ENCODE data around the gene CXCR5.
A peak's percentile ranks its signal among the peaks of the same experiment; 100 is the strongest.

CXCR5 gene

DNA sequence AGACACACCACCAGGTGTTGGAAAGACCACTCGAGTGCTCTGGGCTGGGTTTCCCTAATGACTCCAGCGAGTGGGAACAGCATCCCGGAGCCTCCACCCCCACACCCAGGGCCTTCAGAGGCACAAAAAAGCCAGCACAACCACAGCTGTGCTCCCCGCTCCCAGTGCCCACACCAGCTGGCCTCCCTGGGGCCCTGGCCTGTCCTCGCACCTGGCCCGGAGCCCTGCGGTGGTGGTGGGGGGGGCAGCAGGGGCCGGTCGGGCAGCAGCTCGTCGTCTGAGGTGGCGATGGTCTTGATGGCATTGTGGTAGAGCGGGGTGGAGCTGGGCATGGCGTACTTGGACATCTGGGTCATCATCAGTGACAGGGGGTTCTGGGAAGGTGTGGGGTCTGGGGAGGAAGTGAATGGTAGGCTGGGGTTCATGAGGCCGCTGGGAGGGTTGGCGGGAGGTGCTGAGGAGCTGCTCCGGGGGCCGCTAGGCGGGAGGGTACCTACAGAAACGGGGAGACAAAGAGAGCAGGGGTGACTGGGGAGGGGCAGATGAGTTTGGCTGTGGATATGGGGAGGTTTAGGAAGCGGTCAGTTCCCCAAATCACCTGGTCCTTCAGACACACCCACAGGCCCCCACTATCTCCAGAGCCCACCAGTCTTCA is 16.1 kb downstream of the CXCR5 start:
- DNase-seq: no peak

DNA sequence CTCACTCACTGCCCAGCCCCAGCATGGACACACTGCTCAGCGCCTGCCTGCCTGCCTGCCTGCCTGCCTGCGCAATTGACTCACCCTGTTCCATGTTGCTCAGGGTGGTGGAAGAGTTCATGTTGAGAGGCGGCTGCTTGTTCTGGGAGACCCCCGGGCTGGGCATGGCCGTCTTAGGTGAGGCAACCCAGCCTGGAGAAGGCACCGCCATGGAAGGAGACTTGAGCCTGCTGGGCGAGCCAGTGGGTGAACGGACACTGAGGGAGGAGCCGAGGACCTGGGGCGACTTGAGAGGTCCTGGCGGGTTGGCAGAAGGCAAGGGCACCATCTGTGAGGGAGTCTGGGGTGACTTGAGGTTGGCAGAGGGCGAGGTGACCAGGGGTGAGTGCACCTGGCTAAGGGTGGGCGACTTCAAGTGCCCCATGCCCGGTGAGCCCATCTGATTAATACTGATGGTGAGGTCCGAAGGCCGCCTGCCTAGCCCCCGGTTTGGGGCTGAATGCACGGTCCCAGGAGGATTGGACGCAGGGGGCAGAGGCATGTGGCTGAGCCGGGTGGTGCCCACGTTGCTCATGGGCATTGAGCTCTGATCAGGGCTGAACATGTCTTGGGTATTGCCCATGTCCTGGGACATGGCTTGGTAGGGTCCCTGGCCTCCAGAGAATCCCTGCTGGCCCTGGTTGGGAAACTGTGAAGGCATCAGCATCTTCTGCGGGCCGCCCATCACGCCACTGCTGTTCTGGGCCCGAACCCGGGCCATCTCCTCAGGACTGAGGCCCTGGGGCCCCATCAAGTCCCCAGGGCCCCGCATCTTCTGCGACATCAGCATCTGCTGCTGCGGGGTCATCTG is 17.1 kb downstream of the CXCR5 start:
- no peak for DNase-seq

- DNase-seq: no peak
These were observed 18.0 kb downstream of the CXCR5 start for GRCh38 chr11:118901494-118902335.

DNA sequence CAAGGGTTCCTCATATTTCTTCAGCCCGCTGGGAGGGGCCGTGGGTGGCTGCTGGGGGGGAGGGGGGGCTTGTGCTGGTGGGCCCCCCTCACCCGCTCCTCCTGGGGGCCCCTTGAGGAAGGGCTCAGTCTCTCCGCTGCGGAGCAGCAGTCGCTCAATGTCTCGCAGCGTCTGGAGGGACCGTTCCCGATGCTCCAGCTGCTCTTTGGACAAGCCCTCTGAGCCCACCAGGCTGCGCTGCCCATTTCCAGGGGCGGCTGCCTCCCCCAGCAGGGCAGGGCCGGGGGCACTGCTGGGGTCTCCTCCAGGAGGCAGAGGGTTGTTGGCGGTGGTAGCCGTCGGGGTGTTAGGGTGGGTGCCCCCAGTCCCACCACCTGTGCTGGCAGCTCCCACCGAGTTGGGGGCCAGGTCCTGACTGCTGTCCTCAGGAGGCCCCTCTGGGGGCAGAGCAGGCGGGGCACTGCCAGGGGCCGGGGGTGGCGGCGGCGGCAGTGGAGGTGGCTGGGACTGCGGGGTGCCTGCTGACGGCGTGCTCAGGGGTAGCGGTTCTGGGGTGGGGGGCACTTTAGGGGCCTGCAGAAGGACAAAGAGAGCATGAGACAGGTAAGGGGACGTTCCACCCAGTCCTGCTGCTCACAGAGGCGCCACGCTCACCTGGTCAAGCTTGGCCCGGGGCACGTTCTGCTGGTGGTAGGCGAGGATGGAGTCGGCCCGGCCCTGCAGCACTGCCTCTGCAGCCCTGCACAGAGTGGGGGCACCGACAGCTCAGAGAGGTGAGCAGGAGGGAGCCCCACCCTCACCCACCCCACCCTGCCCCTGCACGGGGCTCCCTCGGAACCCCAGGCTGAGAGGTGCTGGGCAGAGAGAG is 18.9 kb downstream of the CXCR5 start:
- DNase-seq: no peak

- DNase-seq: no peak
These were observed 19.7 kb downstream of the CXCR5 start for GRCh38 chr11:118903204-118904015.

DNA sequence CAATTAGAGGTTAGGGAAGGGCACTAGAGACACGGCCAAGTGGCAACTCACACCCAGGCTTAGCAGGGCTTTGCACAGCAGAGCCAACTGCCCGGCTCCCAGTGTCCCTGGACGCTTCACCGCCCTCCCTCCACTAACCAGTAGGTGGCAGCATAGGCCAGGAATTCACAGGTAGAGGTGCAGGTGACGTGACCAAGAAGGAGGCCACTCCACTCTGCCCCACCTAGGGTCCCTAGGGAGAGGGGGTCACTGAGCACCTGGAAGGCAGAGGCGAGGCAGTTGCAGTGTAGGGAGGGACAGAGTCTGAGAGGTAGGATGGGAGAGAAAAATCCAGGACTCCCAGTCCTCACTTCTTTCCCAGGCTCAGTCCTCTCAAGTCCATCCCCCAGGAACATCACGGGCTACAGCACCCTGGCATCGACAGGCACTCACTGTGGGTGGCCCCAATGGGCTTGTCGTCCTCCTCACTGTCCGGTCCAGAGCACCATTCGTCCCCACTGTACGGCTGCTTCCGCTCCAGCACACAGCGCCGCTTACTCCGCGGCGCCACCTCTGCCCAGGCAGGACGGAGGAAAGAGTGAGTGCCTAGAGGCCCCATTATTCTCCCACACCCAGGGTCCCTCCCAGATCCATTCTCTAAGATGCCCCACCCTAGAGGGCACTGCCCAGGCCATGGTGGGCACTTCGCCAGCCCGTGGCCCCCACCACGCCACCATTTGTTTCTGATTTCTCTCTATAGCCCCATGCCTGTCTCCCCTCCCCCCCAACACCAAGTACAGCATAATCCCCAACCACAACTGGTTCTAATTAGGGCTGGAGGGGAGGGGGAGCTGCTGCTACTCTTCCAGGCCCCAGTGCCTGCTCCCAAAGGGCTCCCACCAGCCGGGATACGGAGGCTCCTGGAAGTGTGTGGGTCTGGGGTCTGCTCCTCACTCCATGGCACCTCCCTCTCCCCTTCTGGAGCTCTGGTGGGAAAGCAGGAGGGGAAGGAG is 23.7 kb downstream of the CXCR5 start:
- DNase-seq: peak; percentile 71

DNA sequence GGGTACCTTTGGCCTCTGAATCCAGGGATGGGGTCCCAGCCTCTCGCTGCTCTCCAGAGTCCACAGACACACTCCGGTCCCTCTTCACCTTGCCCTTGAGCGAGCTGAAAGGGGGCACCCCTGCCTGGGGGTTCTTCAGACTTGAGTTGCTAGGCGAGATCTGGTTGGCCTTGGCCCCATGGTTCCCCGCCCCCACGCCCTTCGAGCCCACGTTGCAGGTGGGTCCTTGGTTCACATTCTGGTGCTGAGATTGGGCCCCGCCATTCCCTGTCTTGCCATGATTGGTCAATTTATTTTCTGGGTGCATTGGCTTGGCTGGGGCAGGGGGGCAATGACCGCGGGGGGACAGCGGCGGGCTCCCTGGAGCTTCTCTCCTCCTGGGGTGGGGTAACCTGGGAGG is 24.6 kb downstream of the CXCR5 start:
- no peak for DNase-seq

DNA sequence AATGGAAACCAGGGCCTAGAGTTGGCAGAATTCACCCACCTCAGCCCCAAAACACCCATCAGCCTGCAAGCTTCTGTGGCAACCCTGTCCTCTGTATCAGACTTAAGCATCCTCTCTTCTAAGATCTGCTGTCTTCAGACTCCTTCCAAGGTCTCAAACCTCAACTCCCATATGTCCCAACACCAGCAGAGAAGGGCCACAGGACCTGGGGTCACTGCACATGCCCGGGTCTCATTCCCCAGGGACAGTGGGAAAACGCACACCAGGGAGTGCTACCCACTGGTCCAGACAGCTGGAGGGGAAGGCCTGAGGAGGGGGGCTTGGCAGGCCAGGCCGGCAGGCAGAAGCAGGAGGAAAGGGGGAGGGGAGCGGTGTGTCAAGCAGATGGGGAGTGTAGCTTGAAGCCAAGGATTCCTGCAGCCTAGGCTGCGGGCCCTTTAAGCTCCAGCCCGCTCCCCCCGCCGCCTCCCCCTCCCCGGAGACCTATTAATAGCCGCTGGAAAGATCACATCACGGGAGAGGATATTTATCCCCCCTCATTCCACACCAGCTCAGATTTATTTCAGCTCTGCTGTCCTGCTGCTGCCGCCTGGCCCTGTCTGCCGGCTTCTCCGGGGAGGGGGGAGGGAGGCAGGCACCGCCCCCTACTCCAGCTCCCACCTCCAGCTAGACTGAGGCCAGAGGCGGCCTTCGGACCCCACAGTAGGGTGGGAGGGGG is 25.4 kb downstream of the CXCR5 start:
- DNase-seq: no peak

GRCh38 chr11:118909619-118910308 is 26.1 kb downstream of the CXCR5 start:
- DNase-seq: no peak

GRCh38 chr11:118910309-118911112 is 26.8 kb downstream of the CXCR5 start:
- DNase-seq: no peak

DNA sequence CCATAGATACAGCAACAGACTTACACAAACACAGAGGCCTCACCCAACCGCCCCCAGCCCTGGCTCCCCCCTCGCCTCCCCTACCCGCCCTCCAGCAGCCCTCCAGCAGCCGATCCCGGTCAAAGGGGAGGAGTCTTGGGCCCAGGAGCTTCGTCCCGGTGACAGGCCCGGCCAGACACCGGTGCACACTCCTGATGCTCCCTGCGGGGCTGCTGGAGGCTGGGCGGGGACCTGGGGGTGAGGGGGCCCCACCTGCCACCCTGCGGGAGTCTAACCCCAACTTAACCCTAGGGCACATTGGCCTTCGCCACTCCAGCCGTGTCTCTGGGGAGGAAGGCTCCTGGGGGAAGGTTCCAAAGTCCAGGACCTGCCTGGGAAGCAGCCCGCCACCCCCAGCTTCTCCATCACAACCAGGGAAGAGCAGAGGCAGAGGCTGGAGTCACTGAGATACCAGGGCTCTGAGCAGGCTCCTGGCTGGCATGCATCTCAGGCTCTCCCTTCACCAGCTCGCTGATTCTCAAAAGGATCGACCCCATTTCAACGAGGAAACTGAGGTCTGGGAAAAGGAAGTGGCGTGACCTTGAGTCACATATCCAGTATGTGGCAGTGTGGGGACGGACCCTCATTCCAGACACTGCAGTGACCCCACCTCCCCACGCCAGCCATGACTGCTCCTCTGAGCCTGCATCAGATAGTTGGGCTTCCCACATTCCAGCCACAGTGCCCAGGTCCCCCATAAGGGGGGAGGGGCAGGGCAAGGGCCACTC is 27.6 kb downstream of the CXCR5 start:
- DNase-seq: no peak

DNA sequence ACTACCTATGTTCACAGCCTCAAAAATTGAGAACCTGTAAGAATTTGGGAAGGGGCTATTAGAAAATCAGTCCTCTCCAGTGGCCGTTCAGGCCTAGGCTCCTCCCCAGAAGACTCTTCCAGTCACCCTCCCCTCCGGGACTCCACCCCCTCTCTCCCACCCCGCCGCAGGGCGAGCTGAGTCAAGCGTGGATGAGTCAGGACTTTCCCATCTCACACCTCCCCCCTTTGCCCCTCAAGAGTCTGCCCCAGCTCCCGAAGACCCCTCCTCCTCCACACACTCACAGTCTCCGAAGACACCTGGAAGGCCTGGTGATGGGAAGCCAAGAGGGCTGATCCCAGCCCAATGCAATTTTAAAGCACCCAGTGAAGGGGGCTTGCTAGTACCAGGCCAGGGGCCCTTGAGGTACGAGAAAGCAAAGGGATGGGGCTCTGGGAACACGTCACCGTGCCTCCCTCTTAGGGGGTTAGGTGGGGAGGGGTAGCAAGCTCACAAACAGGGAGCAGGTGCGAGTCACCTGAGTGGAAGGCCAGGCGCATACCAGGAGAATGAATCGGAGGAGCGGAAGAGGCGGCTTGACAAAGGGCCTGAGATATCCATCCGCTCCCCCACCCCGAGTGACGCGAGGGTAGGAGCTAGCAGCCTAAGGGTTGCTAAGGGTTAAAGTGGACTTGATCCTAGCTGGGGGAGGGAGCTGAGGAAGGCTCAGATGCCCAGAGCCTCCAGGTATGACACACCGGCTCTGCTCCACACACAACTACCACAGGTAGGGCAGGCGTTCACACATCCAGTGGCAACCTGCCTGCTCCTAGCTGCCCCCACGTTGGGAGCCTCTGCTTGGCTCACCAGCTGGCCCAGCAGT is 28.4 kb downstream of the CXCR5 start:
- no peak for DNase-seq

DNA sequence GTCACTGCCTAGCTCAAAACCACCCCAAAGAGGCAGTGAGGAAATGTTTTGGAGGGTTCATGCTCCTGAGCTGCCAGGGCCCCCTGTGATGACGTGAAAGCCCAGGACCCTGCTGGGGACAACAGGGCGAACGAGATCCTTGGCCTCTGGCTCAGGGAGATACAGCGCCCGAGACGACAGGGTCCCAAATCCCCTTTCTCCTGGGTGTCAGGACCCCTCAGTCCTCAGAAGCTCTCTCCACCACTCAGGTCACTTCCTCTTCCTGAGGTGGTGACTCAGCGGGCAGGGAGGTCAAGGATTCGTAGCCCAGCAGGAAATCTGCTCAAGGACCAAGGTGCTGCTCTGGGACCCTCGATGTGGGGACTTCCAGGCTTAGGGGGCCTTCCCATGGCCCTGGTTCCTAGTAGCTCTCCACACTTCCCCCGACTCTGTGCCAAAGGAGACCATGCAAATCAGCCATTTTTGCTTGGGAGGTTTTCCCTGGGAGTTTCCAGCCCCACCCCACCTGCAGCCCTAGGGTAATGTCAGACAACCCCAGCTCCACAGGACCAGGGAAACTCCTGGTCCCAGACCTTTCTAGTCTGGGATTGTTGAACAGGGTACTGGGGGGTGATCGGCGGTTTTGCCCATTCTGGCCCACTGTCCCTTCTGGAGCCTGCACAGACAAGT is 29.2 kb downstream of the CXCR5 start:
- no peak for DNase-seq

GRCh38 chr11:118913411-118914125 is 29.9 kb downstream of the CXCR5 start:
- DNase-seq: no peak
